Chondrocyte (in vitro differentiated cells): ENCODE measurements around the gene GLP2R. TPM values are rescaled to one million over a fixed set of nuclear protein-coding genes. Genes with fewer than 3 reads are reported as not detected.
A peak's percentile ranks its signal among the peaks of the same experiment; 100 is the strongest.

Experiments used
- DNase-seq: peaks from one replicate; pipeline ENCODE4 v3.0.0; 2021; ENCODE audit warnings: mixed read lengths, low spot score
- H3K27ac Mint-ChIP-seq: one replicate; pipeline ENCODE4 v1.8.0; 2021; ENCODE audit warnings: mild to moderate bottlenecking, moderate library complexity, mixed read lengths; ENCODE audit not compliant: unreplicated experiment
- H3K27me3 Mint-ChIP-seq: 2 replicates; pipeline ENCODE4 v1.8.0; 2021; ENCODE audit warnings: low read depth, mixed read lengths
- H3K36me3 Mint-ChIP-seq: 2 replicates; pipeline ENCODE4 v1.8.0; 2021; ENCODE audit warnings: low read depth, mixed read lengths
- H3K4me1 Mint-ChIP-seq: 2 replicates; pipeline ENCODE4 v1.8.0; 2021; ENCODE audit warnings: low read depth, mild to moderate bottlenecking, mixed read lengths
- H3K4me3 Mint-ChIP-seq: one replicate; pipeline ENCODE4 v1.8.0; 2021; ENCODE audit warnings: mild to moderate bottlenecking, moderate library complexity, mixed read lengths; ENCODE audit not compliant: unreplicated experiment
- H3K9me3 Mint-ChIP-seq: 2 replicates; pipeline ENCODE4 v1.8.0; 2021; ENCODE audit warnings: low read depth, mixed read lengths
- CTCF ChIP-seq: fragments of 200-600 bp; sonication (generic); IDR thresholded peaks from 2 replicates; pipeline ENCODE4 v1.5.0; 2021; ENCODE audit warnings: antibody characterized with exemption, mild to moderate bottlenecking, moderate library complexity
- total RNA-seq: library from RNA; stranded (reverse); gene quantifications from 3 replicates; pipeline ENCODE4 v1.2.1, GENCODE V29; 2021

Gene GLP2R
- total RNA-seq, 1 donor from 2014 or later: 2.2 TPM

DNA sequence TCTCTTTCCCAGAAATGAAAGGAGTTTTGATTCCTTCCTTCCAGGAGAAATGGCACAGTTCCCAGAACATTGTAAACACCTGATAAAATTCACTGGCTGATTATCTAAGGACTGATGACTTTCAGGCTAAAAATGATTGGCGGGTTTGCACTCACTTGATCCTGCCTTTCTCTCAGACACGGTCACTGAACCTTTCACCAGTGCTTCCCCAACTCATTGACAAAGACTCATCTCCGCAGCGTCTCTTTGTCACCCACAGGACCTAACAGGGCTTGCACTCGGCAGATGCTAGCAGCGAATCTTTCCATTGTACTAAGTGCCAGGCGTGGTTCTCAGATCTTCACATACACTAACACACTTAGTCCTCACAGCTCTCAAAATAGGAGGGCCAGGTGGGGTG, 27.0 kb upstream of the GLP2R start:
- Mint-ChIP-seq H3K4me1 (peaks cover 18% of the 10 kb centered on the region), H3K9me3 (peaks cover under 1% of the 10 kb centered on the region), H3K27me3 (no peaks in the 10 kb centered on the region), H3K36me3 (no peaks in the 10 kb centered on the region), H3K27ac (no peak overlapping the region), H3K4me3 (no peak overlapping the region)
- DNase-seq: no peak
- TF ChIP-seq CTCF: no peak

DNA sequence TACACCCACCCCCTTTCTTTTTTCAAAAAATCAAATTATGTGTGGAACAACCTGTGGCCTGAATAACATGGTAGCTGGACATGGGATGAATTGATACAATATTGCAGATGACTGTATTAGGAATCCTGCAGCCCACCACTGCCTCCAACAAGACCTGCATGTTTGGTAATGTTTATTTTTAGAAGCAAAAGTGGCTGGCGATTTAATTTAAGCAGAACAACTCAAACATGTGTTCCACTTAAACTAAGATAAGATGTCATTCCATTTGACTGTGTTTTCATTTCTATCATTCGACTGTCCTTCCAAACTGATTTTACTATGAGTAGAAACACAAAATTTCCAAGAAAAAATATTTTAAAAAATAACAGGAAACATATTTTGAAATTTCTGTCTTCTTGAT, 24.2 kb upstream of the GLP2R start:
- peaks cover 4% of the 10 kb centered on the region for H3K36me3 Mint-ChIP-seq
- peaks cover 17% of the 10 kb centered on the region for H3K9me3 Mint-ChIP-seq
- no peak overlapping the region for H3K27ac Mint-ChIP-seq
- TF ChIP-seq CTCF: no peak
- no peak overlapping the region for H3K4me3 Mint-ChIP-seq
- peaks cover 20% of the 10 kb centered on the region for H3K4me1 Mint-ChIP-seq
- no peaks in the 10 kb centered on the region for H3K27me3 Mint-ChIP-seq
- no peak for DNase-seq

DNA sequence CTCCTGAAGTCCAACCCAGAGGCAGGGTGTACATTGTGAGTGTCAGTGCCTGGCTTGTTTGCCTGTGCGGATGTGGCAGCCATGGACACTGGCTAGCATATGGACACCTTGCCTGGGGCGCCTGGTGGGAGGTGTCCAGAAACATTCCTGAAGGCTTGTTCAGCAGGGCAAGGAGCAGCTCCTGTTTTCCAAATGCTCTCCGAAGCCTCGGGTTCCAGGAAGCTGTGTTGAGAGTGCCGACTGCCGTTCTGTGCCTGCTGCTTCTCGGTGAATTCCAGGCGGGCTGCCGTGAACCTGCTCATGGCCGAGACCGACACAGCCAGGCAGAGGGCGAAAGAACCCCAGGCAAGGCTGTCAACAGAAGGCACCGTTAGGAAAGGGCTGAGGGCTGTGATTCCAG, 23.4 kb upstream of the GLP2R start:
- DNase-seq: no peak

DNA sequence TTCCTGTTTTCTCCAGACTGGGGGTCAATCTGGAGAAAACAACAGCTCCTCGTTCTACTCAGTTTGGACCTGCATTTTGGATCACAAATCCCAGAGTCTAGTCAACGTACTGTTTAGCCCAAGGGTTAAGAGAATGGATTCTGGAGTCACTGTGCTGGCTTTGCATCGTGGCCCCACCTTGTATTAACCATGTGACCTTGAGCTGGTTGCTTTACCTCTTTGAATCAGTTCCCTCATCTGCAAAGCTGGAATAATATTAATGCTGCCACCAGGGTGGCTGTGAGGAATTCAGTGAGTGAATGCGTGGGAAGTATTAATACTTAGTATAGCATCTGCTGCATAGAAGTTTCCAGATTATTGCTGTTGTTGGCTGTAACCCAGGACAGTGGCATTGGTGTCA, 23.0 kb upstream of the GLP2R start:
- peaks cover 20% of the 10 kb centered on the region for H3K4me1 Mint-ChIP-seq
- peaks cover 17% of the 10 kb centered on the region for H3K9me3 Mint-ChIP-seq
- no peaks in the 10 kb centered on the region for H3K27me3 Mint-ChIP-seq
- H3K36me3 Mint-ChIP-seq: peaks cover 4% of the 10 kb centered on the region
- peak overlapping the region; percentile 82 for H3K27ac Mint-ChIP-seq
- TF ChIP-seq CTCF: peak; percentile 48
- no peak for DNase-seq
- peak overlapping the region; percentile 17 for H3K4me3 Mint-ChIP-seq

More for the DNA sequence above, 23.4 kb upstream of the GLP2R start:
- H3K27ac Mint-ChIP-seq: peak overlapping the region; percentile 82
- peaks cover 17% of the 10 kb centered on the region for H3K9me3 Mint-ChIP-seq
- peaks cover 20% of the 10 kb centered on the region for H3K4me1 Mint-ChIP-seq
- no peaks in the 10 kb centered on the region for H3K27me3 Mint-ChIP-seq
- TF ChIP-seq CTCF: peak; percentile 50
- peak overlapping the region; percentile 17 for H3K4me3 Mint-ChIP-seq
- H3K36me3 Mint-ChIP-seq: peaks cover 4% of the 10 kb centered on the region

GRCh38 chr17:9805769-9806168, 20.0 kb upstream of the GLP2R start:
- Mint-ChIP-seq H3K27me3 (no peaks in the 10 kb centered on the region), H3K4me3 (no peak overlapping the region), H3K27ac (no peak overlapping the region), H3K36me3 (peaks cover 4% of the 10 kb centered on the region), H3K4me1 (peaks cover 20% of the 10 kb centered on the region), H3K9me3 (peaks cover 17% of the 10 kb centered on the region)
- DNase-seq: no peak
- TF ChIP-seq CTCF: no peak
